GM12891 (cell line): ENCODE measurements around the gene MAP7D3.

ENCODE experiments used
- POLR2A ChIP-seq: IDR thresholded peaks from 2 replicates; pipeline ENCODE4 v1.6.1; 2011; ENCODE audit warnings: low read depth, low read length, control low read depth
- POU2F2 ChIP-seq: IDR thresholded peaks from 2 replicates; pipeline ENCODE4 v1.6.1; 2011; ENCODE audit warnings: low read depth, mild to moderate bottlenecking, control low read depth, low read length, moderate library complexity
- TAF1 ChIP-seq: IDR thresholded peaks from 2 replicates; pipeline ENCODE4 v1.6.1; 2011; ENCODE audit warnings: low read depth, low read length, control low read depth

- TF ChIP-seq POLR2A, result no peak
- no peak for TF ChIP-seq TAF1
- TF ChIP-seq POU2F2, result no peak
Measured at GRCh38 chrX:136271300-136271699, 20.1 kb upstream of the MAP7D3 start.
